Hematopoietic multipotent progenitor cell (in vitro differentiated cells): ENCODE data around the gene DBNL. TPM values are rescaled to one million over a fixed set of nuclear protein-coding genes. Genes with fewer than 3 reads are reported as not detected.

Experiments
- DNase-seq, 3 donors: peaks; one replicate each; pipeline ENCODE4 v3.0.0-alpha.2; 2011 to 2015; ENCODE audit warnings: low read depth in 2 of 3, low spot score in 2 of 3
- total RNA-seq: library from RNA; depleted of rRNA; stranded (reverse); fragments of >200 nt; gene quantifications from one replicate; pipeline ENCODE4 v1.2.3, GENCODE V29; 2012

DBNL gene
- total RNA-seq, 1 donor, result 125 TPM

DNA sequence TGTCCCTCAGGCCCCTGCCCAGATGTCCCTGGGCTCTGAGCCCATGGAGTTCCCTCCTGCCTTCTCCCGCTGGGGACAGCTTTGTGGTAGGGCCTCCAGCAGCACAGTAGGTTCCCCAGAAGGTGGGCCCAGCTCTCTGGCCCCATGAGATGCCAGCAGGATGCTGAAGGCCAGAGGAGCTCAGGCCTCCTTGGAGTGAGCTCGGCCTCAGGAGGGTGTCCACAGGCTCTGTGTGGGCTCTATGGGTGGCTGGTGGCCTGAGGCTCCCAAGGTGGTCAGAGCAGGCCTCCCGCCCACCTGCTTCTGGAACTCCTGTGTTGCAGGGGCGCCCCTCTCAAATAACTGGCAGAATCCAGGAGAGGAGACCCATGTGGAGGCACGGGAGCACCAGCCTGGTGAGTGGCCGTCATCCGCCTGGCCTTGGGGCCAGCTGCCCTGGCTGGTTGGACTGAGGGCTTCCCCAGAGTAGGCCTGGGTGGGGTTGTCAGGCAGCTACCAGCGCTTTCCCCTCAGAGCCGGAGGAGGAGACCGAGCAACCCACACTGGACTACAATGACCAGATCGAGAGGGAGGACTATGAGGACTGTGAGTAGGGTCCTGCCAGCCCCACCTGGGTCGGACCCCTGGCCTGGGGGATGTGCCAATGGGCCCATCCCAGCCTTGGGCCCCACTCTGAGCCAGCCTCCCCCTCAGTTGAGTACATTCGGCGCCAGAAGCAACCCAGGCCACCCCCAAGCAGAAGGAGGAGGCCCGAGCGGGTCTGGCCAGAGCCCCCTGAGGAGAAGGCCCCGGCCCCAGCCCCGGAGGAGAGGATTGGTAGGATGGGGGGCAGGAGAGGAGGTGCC, 62.8 kb downstream of the DBNL start:
- DNase-seq, result no peak

DNA sequence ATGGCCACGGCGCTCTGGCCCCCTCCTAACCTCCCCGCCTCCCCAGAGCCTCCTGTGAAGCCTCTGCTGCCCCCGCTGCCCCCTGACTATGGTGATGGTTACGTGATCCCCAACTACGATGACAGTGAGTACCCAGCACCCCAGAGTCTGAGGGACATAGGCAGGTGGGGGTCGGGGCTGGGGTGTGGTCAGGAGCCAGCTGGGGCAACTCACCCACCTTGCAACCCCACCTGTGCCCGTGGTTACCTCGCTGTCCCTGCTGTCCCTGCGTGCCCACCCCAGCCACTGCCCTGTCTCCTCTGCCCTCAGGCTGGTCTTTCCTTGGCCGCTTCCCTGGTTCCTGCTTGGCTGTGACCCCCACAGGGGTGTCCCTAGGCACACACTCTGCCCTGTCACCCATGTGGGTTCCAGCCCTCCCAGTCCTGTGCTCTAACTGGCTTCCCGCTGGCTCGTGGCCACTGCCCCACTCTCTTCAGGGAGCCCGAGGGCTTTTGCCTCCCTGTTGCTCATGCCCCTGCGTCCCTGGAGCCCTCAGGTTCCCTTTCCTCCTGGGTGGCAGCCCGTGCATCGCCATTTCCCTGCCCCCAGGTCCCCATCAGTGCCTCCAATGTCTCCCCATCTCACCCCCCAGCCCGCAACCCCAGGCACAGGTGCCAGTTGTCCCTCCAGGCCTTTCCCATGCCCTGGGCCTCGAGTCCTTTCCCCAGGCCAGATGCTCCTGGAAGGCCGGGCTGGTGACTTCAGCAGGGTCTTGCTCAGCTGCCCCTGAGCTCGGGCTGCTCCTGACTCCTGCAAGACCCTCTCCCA, 63.7 kb downstream of the DBNL start:
- DNase-seq, result no peak

DNA sequence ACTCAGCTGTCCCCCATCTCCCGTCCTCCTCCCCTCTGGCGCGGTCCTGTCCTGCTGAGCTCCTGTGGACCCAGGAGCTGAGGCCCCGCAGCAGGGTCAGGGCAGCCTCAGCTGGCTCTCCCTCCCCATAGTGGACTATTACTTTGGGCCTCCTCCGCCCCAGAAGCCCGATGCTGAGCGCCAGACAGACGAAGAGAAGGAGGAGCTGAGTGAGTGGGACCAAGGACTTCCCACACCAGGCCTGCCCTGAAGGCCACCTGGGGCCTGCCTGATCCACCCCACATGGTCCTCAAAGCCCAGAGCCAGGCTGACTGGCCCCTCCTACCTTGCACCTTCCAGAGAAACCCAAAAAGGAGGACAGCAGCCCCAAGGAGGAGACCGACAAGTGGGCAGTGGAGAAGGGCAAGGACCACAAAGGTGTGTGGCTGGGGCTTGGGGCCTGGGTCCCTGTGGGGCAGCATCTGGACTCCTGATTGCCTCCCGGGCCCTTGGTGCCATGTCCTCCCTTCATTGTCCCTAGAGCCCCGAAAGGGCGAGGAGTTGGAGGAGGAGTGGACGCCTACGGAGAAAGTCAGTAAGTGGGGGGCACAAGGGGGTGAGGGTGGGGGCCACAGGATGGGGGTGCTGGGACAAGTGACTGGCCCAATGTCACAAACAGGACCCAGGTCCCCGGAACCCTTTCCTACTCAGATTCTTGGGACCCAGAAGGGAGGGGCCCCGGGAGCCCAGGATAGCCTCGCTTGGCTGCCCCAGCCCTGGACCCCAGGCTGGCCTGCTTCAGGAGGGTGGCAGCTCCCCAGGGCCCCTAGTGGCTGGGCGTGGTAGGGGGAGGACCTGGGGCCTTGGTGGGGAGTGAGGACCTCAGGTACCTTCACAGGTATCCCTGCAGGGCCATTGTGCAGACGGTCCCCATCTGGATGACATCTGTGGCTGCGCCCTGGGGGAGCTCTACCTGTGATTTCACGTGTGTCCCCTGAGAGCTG, 64.6 kb downstream of the DBNL start:
- DNase-seq, result no peak

DNA sequence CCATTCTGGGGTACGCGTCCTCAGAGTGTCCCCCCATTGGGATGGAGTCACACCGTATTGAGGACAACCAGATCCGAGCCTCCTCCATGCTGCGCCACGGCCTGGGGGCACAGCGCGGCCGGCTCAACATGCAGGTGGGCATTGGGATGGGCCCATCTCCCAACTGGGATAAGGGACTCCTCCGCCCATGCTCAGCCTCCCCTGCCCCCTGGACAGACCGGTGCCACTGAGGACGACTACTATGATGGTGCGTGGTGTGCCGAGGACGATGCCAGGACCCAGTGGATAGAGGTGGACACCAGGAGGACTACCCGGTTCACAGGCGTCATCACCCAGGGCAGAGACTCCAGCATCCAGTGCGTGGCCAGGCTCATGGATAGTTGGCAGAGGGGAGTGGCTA, 65.5 kb downstream of the DBNL start:
- no peak for DNase-seq

DNA sequence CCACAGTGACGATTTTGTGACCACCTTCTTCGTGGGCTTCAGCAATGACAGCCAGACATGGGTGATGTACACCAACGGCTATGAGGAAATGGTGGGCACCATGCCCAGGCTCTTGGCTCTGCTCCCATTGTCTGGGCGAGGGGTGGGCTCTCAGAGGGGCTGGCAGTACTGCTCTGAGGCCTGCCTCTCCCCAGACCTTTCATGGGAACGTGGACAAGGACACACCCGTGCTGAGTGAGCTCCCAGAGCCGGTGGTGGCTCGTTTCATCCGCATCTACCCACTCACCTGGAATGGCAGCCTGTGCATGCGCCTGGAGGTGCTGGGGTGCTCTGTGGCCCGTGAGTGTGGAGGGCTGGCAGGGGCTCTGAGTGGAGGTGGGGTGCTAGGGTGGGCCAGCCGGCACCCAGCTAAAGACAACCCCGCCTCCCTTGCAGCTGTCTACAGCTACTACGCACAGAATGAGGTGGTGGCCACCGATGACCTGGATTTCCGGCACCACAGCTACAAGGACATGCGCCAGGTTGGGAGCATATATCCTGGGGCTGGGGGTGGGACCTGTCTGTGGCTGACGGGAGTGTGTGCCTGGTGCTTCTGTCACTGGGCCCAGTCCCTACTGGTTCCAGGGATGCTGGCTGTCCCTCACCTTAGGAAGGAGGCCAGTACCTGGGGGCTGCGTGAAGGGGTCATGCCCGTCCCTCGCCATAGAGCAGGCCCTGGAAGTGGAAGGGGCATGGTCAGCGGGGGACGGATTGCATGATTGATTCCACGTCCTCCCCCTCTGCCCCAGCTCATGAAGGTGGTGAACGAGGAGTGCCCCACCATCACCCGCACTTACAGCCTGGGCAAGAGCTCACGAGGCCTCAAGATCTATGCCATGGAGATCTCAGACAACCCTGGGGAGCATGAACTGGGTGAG, 66.5 kb downstream of the DBNL start:
- no peak for DNase-seq

Other genes starting within 250 kb of the DBNL start
- 111 TPM for gene MRPS24, start 175.2 kb upstream of the DBNL start, total RNA-seq
- gene URGCP, start 138.1 kb upstream of the DBNL start, total RNA-seq, result 24.2 TPM
- 12.9 TPM for gene UBE2D4, start 118.3 kb upstream of the DBNL start, total RNA-seq
- gene SPDYE1, start 46.8 kb upstream of the DBNL start, total RNA-seq, result not detected
- 0.81 TPM for gene PGAM2, start 20.9 kb downstream of the DBNL start, total RNA-seq
- 32.9 TPM for gene POLM, start 37.8 kb downstream of the DBNL start, total RNA-seq
- gene AEBP1, start 59.6 kb downstream of the DBNL start, total RNA-seq, result 19.4 TPM
- gene POLD2, start 78.8 kb downstream of the DBNL start, total RNA-seq, result 120 TPM
- not detected for gene MYL7, start 96.6 kb downstream of the DBNL start, total RNA-seq
- 0.27 TPM for gene GCK, start 144.7 kb downstream of the DBNL start, total RNA-seq
- gene YKT6, start 156.3 kb downstream of the DBNL start, total RNA-seq, result 25.9 TPM